Upper lobe of left lung (tissue), 6 donors: ENCODE results near the gene JDP2. TPM values are rescaled to one million over a fixed set of nuclear protein-coding genes. Genes with fewer than 3 reads are reported as not detected.

ENCODE experiments used
- ATAC-seq, 2 donors: fragments of 200-7000 bp; cut with Tn5 transposase; one replicate each; pipeline ENCODE4 v1.9.1; 2022; ENCODE audit warnings: mild to moderate bottlenecking in 2 of 2, moderate library complexity in 2 of 2; ENCODE audit not compliant: low FRiP score in 2 of 2
- DNase-seq, 2 donors: peaks; one replicate each; pipeline ENCODE4 v3.0.0-alpha.2; 2019 to 2020
- H3K27ac ChIP-seq, 4 donors: fragments of 200-600 bp; sonication (generic); one replicate each; pipeline ENCODE4 v1.5.1; 2016 to 2019
- H3K27me3 ChIP-seq, 4 donors: fragments of 200-600 bp; sonication (generic); one replicate each; pipeline ENCODE4 v1.5.1; 2017 to 2019
- H3K36me3 ChIP-seq, 4 donors: fragments of 200-600 bp; sonication (generic); one replicate each; pipeline ENCODE4 v1.5.1; 2016 to 2019
- H3K4me1 ChIP-seq, 4 donors: fragments of 200-600 bp; sonication (generic); one replicate each; pipeline ENCODE4 v1.5.1; 2018 to 2019
- H3K4me3 ChIP-seq, 4 donors: fragments of 200-600 bp; sonication (generic); one replicate each; pipeline ENCODE4 v1.5.1; 2017 to 2019; ENCODE audit warnings: mild to moderate bottlenecking in 2 of 4, moderate library complexity in 1 of 4
- H3K9me3 ChIP-seq, 4 donors: fragments of 200-600 bp; sonication (generic); one replicate each; pipeline ENCODE4 v1.5.1; 2018 to 2019
- CTCF ChIP-seq, 6 experiments: fragments of 450-650 bp in 4 of 6; fragments of 200-600 bp in 2 of 6; sonication (generic) in 2 of 6; IDR thresholded peaks; one replicate each; pipeline ENCODE4 v1.5.1; 2016 to 2019; ENCODE audit warnings: antibody characterized with exemption in 6 of 6
- EP300 ChIP-seq, 4 donors: sonication (generic); formaldehyde crosslinking; IDR thresholded peaks; one replicate each; pipeline ENCODE4 v1.5.1; 2017; ENCODE audit warnings: antibody characterized with exemption in 4 of 4, control low read depth in 2 of 4
- POLR2A ChIP-seq, 4 donors: fragments of 450-650 bp; IDR thresholded peaks; one replicate each; pipeline ENCODE4 v1.5.1; 2016 to 2017; ENCODE audit warnings: antibody characterized with exemption in 4 of 4, mild to moderate bottlenecking in 2 of 4
- POLR2AphosphoS5 ChIP-seq, 2 donors: sonication (generic); formaldehyde crosslinking; IDR thresholded peaks; one replicate each; pipeline ENCODE4 v1.5.1; 2017; ENCODE audit warnings: antibody characterized with exemption in 2 of 2
- WGBS, 2 donors: methylation state at CpG; one replicate each; pipeline ENCODE4 v1.1.5; 2017 to 2018; 5-methylcytosine and 5-hydroxymethylcytosine counted together
- total RNA-seq, 6 donors: library from RNA; depleted of rRNA in 4 of 6; stranded (reverse); fragments of >200 nt in 4 of 6; gene quantifications; one replicate each; pipeline versions ENCODE4 v1.1.0 to v1.2.1, GENCODE V29; 2016 to 2021
- donor health status: DM: no; HTN: no; CAD: no; lungs with moderate emphysema.
- donor health status: DM: no; HTN: yes; CAD: no; lungs with severe emphysema.

Gene JDP2
- total RNA-seq, 6 donors from 2014 or later = 60.5 to 150 (median 110) TPM

- H3K4me1 ChIP-seq = peaks cover 19 to 54% (median 34%) of the 10 kb centered on the region in 4 donors
- ATAC-seq (no peak), DNase-seq (no peak)
- H3K36me3 ChIP-seq = no peaks in the 10 kb centered on the region
- no peaks in the 10 kb centered on the region for H3K9me3 ChIP-seq
- H3K27me3 ChIP-seq = no peaks in the 10 kb centered on the region
- 35 to 58% methylated on average over 1 of the region's 1 CpG for WGBS, 2 donors
- H3K4me3 ChIP-seq = peak overlapping the region in 3 of 4 donors; percentile 45 to 47 (median 46)
- TF ChIP-seq POLR2AphosphoS5 (IDR thresholded peaks at IDR 0.05) (no peak), EP300 (IDR thresholded peaks at IDR 0.05) (no peak), CTCF (IDR thresholded peaks at IDR 0.05) (no peak), POLR2A (IDR thresholded peaks at IDR 0.05) (no peak)
- H3K27ac ChIP-seq = peak overlapping the region; percentile 63 to 90 (median 80)
Measured at GRCh38 chr14:75522983-75523318, 95.1 kb downstream of the JDP2 start.

Other genes starting within 250 kb of the JDP2 start
- 1,000 to 10,000 TPM in 1 of 6 donors, 100 to 1,000 TPM in 5; 386 to 1,146 (median 633) TPM for gene FOS, start 149.2 kb upstream of the JDP2 start, total RNA-seq
- 10 to 100 TPM in 5 of 6 donors, 1 to 10 TPM in 1; 5.4 to 25.1 (median 10.8) TPM for gene BATF, start 94.4 kb downstream of the JDP2 start, total RNA-seq
- gene FLVCR2, start 150.6 kb downstream of the JDP2 start, total RNA-seq = 10 to 100 TPM; 19.4 to 41.3 (median 31.8) TPM
- 10 to 100 TPM in 5 of 6 donors, 1 to 10 TPM in 1; 6.3 to 36.0 (median 17.3) TPM for gene ERG28, start 232.9 kb downstream of the JDP2 start, total RNA-seq
- 10 to 100 TPM; 24.5 to 85.9 (median 33.5) TPM for gene TTLL5, start 233.2 kb downstream of the JDP2 start, total RNA-seq